Loucy (cell line): ENCODE results near the gene HS3ST5.

Experiments used
- EZH2phosphoT487 ChIP-seq: fragments of 200-600 bp; IDR thresholded peaks from 2 replicates; pipeline ENCODE4 v1.6.1; 2018; ENCODE audit warnings: antibody characterized with exemption, mild to moderate bottlenecking, moderate library complexity, borderline replicate concordance
- TF ChIP-seq, protein P1 (sequence below): fragments of 200-600 bp; sonication (generic); conservative IDR thresholded peaks from 2 replicates; pipeline ENCODE4 v1.5.1; 2014; ENCODE audit warnings: mild to moderate bottlenecking, antibody characterized with exemption, low read length

DNA sequence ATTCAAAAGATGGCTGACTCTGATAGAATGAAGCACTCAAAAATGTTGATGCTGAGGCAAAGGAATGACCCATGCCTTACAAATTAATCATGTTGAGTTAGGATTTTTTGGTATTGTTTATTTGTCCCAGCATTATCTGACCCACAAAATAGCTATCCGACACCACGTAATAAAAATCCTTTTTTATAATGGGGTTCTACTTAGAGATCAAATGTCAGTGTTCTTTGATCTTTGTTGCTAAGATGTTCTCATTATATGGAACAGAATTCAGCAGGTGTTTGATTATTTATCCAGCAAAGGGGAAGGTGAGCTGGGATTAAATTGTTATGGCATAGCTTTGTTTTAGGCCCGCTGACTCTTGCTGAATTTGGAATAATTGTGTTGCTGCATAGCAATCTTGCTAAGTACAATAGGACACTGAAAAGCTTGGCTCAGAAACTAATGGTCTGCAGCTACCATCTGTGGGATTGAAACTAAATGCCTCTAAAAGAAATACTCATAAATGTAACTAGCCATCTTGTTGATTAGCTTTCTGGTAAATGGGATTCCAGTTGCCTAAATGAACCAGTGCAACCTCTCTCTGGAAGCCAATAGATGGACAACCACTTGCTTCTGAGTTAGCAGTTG lies 191.6 kb downstream of the HS3ST5 start:
- TF ChIP-seq, protein P1, sequence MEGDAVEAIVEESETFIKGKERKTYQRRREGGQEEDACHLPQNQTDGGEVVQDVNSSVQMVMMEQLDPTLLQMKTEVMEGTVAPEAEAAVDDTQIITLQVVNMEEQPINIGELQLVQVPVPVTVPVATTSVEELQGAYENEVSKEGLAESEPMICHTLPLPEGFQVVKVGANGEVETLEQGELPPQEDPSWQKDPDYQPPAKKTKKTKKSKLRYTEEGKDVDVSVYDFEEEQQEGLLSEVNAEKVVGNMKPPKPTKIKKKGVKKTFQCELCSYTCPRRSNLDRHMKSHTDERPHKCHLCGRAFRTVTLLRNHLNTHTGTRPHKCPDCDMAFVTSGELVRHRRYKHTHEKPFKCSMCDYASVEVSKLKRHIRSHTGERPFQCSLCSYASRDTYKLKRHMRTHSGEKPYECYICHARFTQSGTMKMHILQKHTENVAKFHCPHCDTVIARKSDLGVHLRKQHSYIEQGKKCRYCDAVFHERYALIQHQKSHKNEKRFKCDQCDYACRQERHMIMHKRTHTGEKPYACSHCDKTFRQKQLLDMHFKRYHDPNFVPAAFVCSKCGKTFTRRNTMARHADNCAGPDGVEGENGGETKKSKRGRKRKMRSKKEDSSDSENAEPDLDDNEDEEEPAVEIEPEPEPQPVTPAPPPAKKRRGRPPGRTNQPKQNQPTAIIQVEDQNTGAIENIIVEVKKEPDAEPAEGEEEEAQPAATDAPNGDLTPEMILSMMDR: no peak
- no peak for TF ChIP-seq EZH2phosphoT487
